ENCODE data around the gene ATP8A2.

ATP8A2 gene

DNA sequence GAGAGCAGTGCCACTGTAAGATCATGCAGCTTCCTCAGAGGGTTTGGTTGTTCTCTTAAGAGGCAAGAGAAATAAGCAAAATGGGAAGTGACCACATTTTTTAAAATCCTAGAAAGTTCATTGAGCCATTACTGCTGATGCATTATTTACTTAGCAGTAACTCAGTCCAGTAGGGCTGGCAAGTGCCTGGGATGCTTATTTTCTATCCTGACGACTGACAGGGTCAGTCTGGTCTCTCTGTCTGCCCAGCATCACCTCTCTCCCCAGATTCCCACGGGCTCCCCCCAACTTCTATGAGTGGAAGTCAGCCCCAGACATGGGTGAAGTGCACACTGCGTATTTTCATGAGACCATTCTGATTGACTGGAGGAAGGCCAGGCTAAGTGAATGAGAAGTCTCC is 669.7 kb downstream of the ATP8A2 start:
- no peak for TF ChIP-seq CTCF (IDR thresholded peaks at IDR 0.05)

DNA sequence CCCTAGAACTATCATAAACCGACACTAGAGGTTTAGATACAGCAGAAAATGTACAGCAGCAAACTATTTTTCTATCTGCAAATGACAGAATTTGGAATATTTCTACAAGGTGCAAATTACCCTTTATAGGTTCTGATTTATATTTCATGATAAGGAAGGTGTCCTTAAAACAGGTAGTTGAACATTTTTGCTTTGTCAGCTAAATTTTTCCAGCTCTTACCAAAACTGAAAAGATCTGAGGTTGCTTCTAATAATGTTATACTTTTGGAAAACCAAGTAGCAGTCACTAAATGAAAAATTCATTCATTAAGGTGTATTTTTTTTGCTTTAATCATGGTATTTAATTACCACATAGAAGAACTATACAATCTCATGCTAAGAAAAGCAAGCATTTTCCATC is 671.0 kb downstream of the ATP8A2 start:
- no peak for TF ChIP-seq CTCF (IDR thresholded peaks at IDR 0.05)

GRCh38 chr13:26045142-26045541 is 673.4 kb downstream of the ATP8A2 start:
- no peak for TF ChIP-seq CTCF (IDR thresholded peaks at IDR 0.05)

DNA sequence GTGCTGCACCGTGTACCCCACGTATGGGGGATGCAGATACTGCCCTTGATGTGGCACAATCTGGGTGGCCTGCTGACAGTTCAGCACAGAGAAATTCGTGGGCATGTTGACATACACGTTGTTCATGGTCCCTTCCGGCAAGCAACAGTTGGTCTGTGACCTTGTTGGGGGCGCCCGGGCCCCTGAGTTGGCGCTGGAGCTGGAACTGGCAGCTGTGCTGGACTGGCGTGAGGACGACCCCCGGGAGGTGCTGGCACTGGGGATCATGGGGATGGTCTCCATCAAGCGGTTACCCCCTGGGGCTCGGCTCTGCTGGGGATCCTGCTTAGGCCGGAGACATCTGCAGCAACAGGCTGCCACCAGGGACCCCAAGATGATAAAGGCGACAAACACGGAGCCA is 674.9 kb downstream of the ATP8A2 start:
- no peak for TF ChIP-seq CTCF (IDR thresholded peaks at IDR 0.05)

- no peak for TF ChIP-seq CTCF (IDR thresholded peaks at IDR 0.05)
Measured at GRCh38 chr13:26047040-26047439, 675.3 kb downstream of the ATP8A2 start.

- no peak for TF ChIP-seq CTCF (IDR thresholded peaks at IDR 0.05)
Measured at GRCh38 chr13:26048741-26049140, 677.0 kb downstream of the ATP8A2 start.

- TF ChIP-seq CTCF (IDR thresholded peaks at IDR 0.05): no peak
Measured at GRCh38 chr13:26050568-26051230, 678.9 kb downstream of the ATP8A2 start.

DNA sequence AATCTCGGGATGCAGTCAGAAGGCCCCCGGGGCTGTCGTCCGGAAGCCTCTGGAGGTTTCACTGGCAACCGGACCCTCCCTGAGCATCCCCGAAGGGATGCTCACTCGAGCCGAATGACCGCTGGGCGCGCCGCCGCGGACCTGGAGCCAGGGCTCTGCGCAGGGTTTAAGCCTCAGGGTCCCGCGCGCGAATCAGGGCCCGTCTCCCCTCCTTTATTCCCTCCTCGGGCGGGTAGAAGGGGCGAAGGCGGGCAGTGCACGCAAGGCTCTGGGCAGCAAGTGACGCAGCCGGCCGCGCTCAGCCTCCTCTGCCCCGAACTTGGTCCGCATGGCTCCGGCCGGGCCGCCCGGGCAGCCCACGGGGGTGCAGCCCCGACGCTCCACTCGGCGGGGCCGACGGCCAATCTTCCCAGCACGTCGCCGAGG is 679.5 kb downstream of the ATP8A2 start:
- no peak for TF ChIP-seq CTCF (IDR thresholded peaks at IDR 0.05)

Measured in LNCAP (cell line).